K562 (cell line): ENCODE measurements around the gene OSBPL1A. TPM values are rescaled to one million over a fixed set of nuclear protein-coding genes. Genes with fewer than 3 reads are reported as not detected.

Experiments
- BMI1 ChIP-seq: fragments of 150-350 bp; IDR thresholded peaks from 2 replicates; pipeline ENCODE4 v1.6.1; 2014; ENCODE audit warnings: low read length
- CBFA2T2 ChIP-seq: fragments of 450-650 bp; conservative IDR thresholded peaks from 2 replicates; pipeline ENCODE4 v1.6.1; 2017; ENCODE audit warnings: mild to moderate bottlenecking
- CBX8 ChIP-seq: fragments of 200-600 bp; sonication (generic); IDR thresholded peaks from 2 replicates; pipeline ENCODE4 v1.6.1; 2012; ENCODE audit warnings: borderline replicate concordance, mixed run types, low read depth, mild to moderate bottlenecking, moderate library complexity, mixed read lengths, low read length, control low read depth, inconsistent platforms; ENCODE audit not compliant: poor library complexity, severe bottlenecking; ENCODE audit errors: extremely low read depth
- CREM ChIP-seq: IDR thresholded peaks from 2 replicates; pipeline ENCODE4 v1.6.1; 2014; ENCODE audit warnings: antibody characterized with exemption, low read depth
- FUS ChIP-seq: fragments of 200-400 bp; formaldehyde crosslinking; optimal IDR thresholded peaks from 2 replicates; pipeline ENCODE3; 2017; ENCODE audit warnings: low read depth, low read length
- L3MBTL2 ChIP-seq: fragments of 450-650 bp; IDR thresholded peaks from 2 replicates; pipeline ENCODE4 v1.6.1; 2016; ENCODE audit warnings: mild to moderate bottlenecking, moderate library complexity
- MEF2D ChIP-seq: conservative IDR thresholded peaks from 2 replicates; pipeline ENCODE4 v1.6.1; 2016; ENCODE audit warnings: low read depth, missing genetic modification characterization, missing compliant biosample characterization
- MTA3 ChIP-seq: fragments of 450-650 bp; formaldehyde crosslinking; IDR thresholded peaks from 2 replicates; pipeline ENCODE4 v1.6.1; 2017; ENCODE audit warnings: mild to moderate bottlenecking, borderline replicate concordance
- PTBP1 ChIP-seq: fragments of 200-400 bp; formaldehyde crosslinking; IDR thresholded peaks from 2 replicates; pipeline ENCODE4 v1.6.1; 2017; ENCODE audit warnings: low read depth, low read length
- RAD21 ChIP-seq, 2 experiments: fragments of 250-450 bp in 1 of 2; fragments of 450-650 bp in 1 of 2; sonication (Bioruptor Pico) in 1 of 2; formaldehyde crosslinking in 1 of 2; IDR thresholded peaks in 1 of 2; conservative IDR thresholded peaks in 1 of 2; 2 replicates each; pipeline versions ENCODE4 v1.4.0 to v1.8.0; 2020 to 2022; ENCODE audit warnings: mild to moderate bottlenecking in 2 of 2, moderate library complexity in 1 of 2
- RFX5 ChIP-seq: IDR thresholded peaks from 2 replicates; pipeline ENCODE4 v1.6.1; 2011; ENCODE audit warnings: low read depth, mild to moderate bottlenecking, improper control_type of control experiment, low read length
- TOE1 ChIP-seq, 2 experiments: fragments of 450-650 bp in 1 of 2; sonication (generic) in 1 of 2; formaldehyde crosslinking in 1 of 2; IDR thresholded peaks; 2 replicates each; pipeline versions ENCODE4 v1.7.1 to v1.8.0; 2016 to 2022; ENCODE audit warnings: borderline replicate concordance in 2 of 2, mild to moderate bottlenecking in 2 of 2, antibody characterized with exemption in 1 of 2, inconsistent platforms in 1 of 2, low read depth in 1 of 2, missing genetic modification reagents in 1 of 2, moderate library complexity in 1 of 2
- USF1 ChIP-seq: sonication (generic); formaldehyde crosslinking; IDR thresholded peaks from 2 replicates; pipeline ENCODE4 v1.9.0; 2022; ENCODE audit warnings: mild to moderate bottlenecking, missing genetic modification reagents
- XRCC5 ChIP-seq: fragments of 200-400 bp; formaldehyde crosslinking; IDR thresholded peaks from 2 replicates; pipeline ENCODE4 v1.6.1; 2017; ENCODE audit warnings: low read depth, mild to moderate bottlenecking, low read length
- ZEB2 ChIP-seq: fragments of 450-650 bp; IDR thresholded peaks from 2 replicates; pipeline ENCODE4 v1.6.1; 2016
- ZNF639 ChIP-seq, 2 experiments: fragments of 200-800 bp in 1 of 2; sonication (Bioruptor generic) in 1 of 2; sonication (generic) in 1 of 2; formaldehyde crosslinking in 1 of 2; IDR thresholded peaks in 1 of 2; conservative IDR thresholded peaks in 1 of 2; 2 replicates each; pipeline versions ENCODE4 v1.5.0 to v1.6.1; 2016 to 2020; ENCODE audit warnings: missing compliant biosample characterization in 1 of 2, missing genetic modification characterization in 1 of 2, missing genetic modification reagents in 1 of 2
- polyA plus RNA-seq, 8 experiments: library from polyadenylated mRNA; depleted of rRNA in 4 of 8; stranded (reverse) in 5 of 8; unstranded in 3 of 8; fragments of >200 nt; fragmentation: Nextera tagmentation in 2 of 8; fragmentation: Illumina TruSeq in 1 of 8; extraction: Ambion mirVana in 2 of 8; extraction: Trizol in 1 of 8; gene quantifications; 2 replicates each; pipeline versions ENCODE4 v1.2.1 to v1.2.3, GENCODE V29; 2011 to 2014; ENCODE audit warnings: inconsistent platforms in 1 of 8, missing spikeins in 1 of 8
- total RNA-seq, 7 experiments: library from RNA; depleted of rRNA in 6 of 7; stranded (reverse); fragments of >200 nt in 6 of 7; fragmentation: Illumina TruSeq in 2 of 7; extraction: Trizol in 2 of 7; gene quantifications; 2 replicates each; pipeline versions ENCODE4 v1.2.1 to v1.2.3, GENCODE V29; 2011 to 2021; ENCODE audit warnings: low replicate concordance in 1 of 7
- TF ChIP-seq, protein P1 (sequence below): fragments of 250-450 bp; sonication (Bioruptor Pico); IDR thresholded peaks from 2 replicates; pipeline ENCODE4 v1.5.0; 2020; ENCODE audit warnings: mild to moderate bottlenecking
- TF ChIP-seq, protein P2 (sequence below), 2 experiments: IDR thresholded peaks; 2 replicates each; pipeline ENCODE4 v1.6.1; 2011; ENCODE audit warnings: borderline replicate concordance in 1 of 2, control low read depth in 1 of 2, low read depth in 1 of 2, low read length in 1 of 2, mild to moderate bottlenecking in 1 of 2, mixed read lengths in 1 of 2, moderate library complexity in 1 of 2; ENCODE audit not compliant: insufficient read depth in 1 of 2, insufficient read length in 1 of 2, poor library complexity in 1 of 2, severe bottlenecking in 1 of 2; ENCODE audit errors: extremely low read depth in 1 of 2
- TF ChIP-seq, protein P3 (sequence below): fragments of 450-650 bp; formaldehyde crosslinking; IDR thresholded peaks from 2 replicates; pipeline ENCODE4 v1.4.0; 2020; ENCODE audit warnings: mild to moderate bottlenecking, mixed read lengths

OSBPL1A gene
- total and polyA plus RNA-seq, 9 of the 15 experiments (the other 6 are each of a cell fraction or from before 2014, with no cell fraction given): 0.40 to 0.49 TPM; not detected in 7

DNA sequence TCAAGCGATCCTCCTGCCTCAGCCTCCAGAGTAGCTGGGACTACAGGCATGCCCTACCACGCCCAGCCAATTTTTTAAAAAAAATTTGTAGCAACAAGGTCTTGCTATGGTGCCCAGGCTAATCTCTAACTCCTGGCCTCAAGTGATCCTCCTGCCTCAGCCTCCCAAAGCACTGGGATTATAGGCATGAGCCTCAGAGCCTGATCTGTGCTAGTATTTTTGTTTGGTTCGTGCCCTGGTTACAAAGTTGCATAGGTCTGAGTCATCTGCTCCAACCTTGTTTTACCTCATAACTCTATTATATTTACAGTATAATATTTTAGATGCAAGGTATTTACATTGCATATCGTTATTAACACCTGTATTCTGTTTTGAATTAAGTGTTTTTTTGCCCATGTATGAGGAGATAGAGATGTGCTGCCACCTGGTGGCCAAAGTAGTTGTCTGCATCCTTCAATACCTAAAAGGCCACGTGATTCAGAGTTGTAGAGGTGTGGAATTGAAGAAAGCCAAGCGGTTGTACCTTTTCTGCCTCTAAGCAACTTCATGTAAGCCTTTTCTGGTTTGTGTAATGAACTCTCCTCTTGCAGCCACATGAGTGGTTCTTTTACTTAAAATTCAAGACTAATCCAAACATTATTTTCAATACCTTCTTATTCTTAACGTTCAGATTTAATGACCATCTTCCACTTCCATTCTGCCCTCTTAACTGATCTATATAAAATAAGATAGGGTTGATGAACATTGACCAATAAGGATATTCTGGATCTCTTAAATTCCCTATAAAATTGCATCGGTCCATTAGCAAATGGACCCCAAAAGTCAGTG is 278.7 kb downstream of the OSBPL1A start (continued):
- TF ChIP-seq RAD21 (CRISPR knock-in tag; conservative IDR thresholded peaks at IDR 0.05 in 1 of 2, IDR thresholded peaks at IDR 0.05 in 1 of 2) (peak; percentile 80 to 87), PTBP1 (no peak), ZEB2 (no peak), CBX8 (no peak), FUS (no peak), USF1 (CRISPR knock-in tag) (peak; percentile 85), CREM (0 out of 2 replicates have a peak, but pooled peaks have one; percentile 8), BMI1 (no peak), CBFA2T2 (peak; percentile 48), RFX5 (no peak), MEF2D (tag) (no peak), XRCC5 (no peak), TOE1 (IDR thresholded peaks at IDR 0.05; ENCODE audit: borderline replicate concordance) (peak; percentile 47; the same call in 1 of the 2 replicates), TOE1 (CRISPR knock-in tag; IDR thresholded peaks at IDR 0.05; ENCODE audit: borderline replicate concordance, low read depth) (no peak), MTA3 (no peak), ZNF639 (CRISPR knock-in tag; conservative IDR thresholded peaks at IDR 0.05 in 1 of 2, IDR thresholded peaks at IDR 0.05 in 1 of 2) (no peak), L3MBTL2 (peak; percentile 70)
- TF ChIP-seq, protein P1, sequence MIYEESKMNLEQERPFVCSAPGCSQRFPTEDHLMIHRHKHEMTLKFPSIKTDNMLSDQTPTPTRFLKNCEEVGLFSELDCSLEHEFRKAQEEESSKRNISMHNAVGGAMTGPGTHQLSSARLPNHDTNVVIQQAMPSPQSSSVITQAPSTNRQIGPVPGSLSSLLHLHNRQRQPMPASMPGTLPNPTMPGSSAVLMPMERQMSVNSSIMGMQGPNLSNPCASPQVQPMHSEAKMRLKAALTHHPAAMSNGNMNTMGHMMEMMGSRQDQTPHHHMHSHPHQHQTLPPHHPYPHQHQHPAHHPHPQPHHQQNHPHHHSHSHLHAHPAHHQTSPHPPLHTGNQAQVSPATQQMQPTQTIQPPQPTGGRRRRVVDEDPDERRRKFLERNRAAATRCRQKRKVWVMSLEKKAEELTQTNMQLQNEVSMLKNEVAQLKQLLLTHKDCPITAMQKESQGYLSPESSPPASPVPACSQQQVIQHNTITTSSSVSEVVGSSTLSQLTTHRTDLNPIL (CRISPR knock-in tag): no peak
- TF ChIP-seq, protein P2, sequence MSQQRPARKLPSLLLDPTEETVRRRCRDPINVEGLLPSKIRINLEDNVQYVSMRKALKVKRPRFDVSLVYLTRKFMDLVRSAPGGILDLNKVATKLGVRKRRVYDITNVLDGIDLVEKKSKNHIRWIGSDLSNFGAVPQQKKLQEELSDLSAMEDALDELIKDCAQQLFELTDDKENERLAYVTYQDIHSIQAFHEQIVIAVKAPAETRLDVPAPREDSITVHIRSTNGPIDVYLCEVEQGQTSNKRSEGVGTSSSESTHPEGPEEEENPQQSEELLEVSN (IDR thresholded peaks at IDR 0.05; ENCODE audit: borderline replicate concordance in 1 of 2, extremely low read depth in 1 of 2, insufficient read depth in 1 of 2, insufficient read length in 1 of 2, low read depth in 1 of 2, low read length in 1 of 2, poor library complexity in 1 of 2, severe bottlenecking in 1 of 2): peak in 1 of 2 experiments; percentile 40
- TF ChIP-seq, protein P3, sequence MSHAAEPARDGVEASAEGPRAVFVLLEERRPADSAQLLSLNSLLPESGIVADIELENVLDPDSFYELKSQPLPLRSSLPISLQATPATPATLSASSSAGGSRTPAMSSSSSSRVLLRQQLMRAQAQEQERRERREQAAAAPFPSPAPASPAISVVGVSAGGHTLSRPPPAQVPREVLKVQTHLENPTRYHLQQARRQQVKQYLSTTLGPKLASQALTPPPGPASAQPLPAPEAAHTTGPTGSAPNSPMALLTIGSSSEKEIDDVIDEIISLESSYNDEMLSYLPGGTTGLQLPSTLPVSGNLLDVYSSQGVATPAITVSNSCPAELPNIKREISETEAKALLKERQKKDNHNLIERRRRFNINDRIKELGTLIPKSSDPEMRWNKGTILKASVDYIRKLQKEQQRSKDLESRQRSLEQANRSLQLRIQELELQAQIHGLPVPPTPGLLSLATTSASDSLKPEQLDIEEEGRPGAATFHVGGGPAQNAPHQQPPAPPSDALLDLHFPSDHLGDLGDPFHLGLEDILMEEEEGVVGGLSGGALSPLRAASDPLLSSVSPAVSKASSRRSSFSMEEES (CRISPR knock-in tag): peak; percentile 74
